Activated CD4-positive, alpha-beta T cell treated with anti-CD3 and anti-CD28 coated beads for 36 hours (primary cell): ENCODE measurements around the gene CHD2. TPM values are rescaled to one million over a fixed set of nuclear protein-coding genes. Genes with fewer than 3 reads are reported as not detected.
"Not testable (repeated sequence)": the region's sequence is repeated elsewhere in the genome, so short reads cannot be mapped to it uniquely, and the experiment has no call there.

Source experiments
- ATAC-seq: fragments of 200-7000 bp; cut with Tn5 transposase; one replicate; pipeline ENCODE4 v1.10.0; 2021; ENCODE audit warnings: mild to moderate bottlenecking, moderate library complexity
- CTCF ChIA-PET: fragments of 350-600 bp; sonication (Branson Sonifier 250); formaldehyde crosslinking; loops from one replicate; lab custom pipeline; 2021; ENCODE audit warnings: antibody characterized with exemption; lab: Charles Lee
- POLR2A ChIA-PET: fragments of 350-600 bp; sonication (Branson Sonifier 250); formaldehyde crosslinking; loops from one replicate; lab custom pipeline; 2021; ENCODE audit warnings: antibody characterized with exemption, inconsistent platforms; lab: Charles Lee
- DNase-seq: peaks from one replicate; pipeline ENCODE4 v3.0.0-alpha.2; 2020
- H3K27ac Mint-ChIP-seq: one replicate; pipeline ENCODE4 v1.8.0; 2021; ENCODE audit warnings: mixed read lengths
- H3K27me3 Mint-ChIP-seq: one replicate; pipeline ENCODE4 v1.8.0; 2021; ENCODE audit warnings: mixed read lengths
- H3K36me3 Mint-ChIP-seq: one replicate; pipeline ENCODE4 v1.8.0; 2021; ENCODE audit warnings: low read depth, mixed read lengths
- H3K4me1 Mint-ChIP-seq: one replicate; pipeline ENCODE4 v1.8.0; 2021; ENCODE audit warnings: mixed read lengths
- H3K4me3 Mint-ChIP-seq: one replicate; pipeline ENCODE4 v1.8.0; 2021; ENCODE audit warnings: mild to moderate bottlenecking, moderate library complexity, mixed read lengths
- H3K9me3 Mint-ChIP-seq: one replicate; pipeline ENCODE4 v1.8.0; 2021; ENCODE audit warnings: low read depth, mixed read lengths
- intact Hi-C, 2 experiments: fragments of 100-400 bp; cut with DNase I in 1 of 2; cut with micrococcal nuclease in 1 of 2; formaldehyde crosslinking; loops; one replicate each; pipeline versions ENCODE4 v1.14.2 to v1.15.1; 2022 to 2024; cut with DNase I, micrococcal nuclease
- total RNA-seq, 2 experiments: library from RNA; stranded (reverse); gene quantifications; one replicate each; pipeline ENCODE4 v1.2.3, GENCODE V29; 2021

Gene CHD2
- total RNA-seq, 2 experiments from 2014 or later = 118 to 149 TPM

- Mint-ChIP-seq H3K36me3 (no peaks in the 10 kb centered on the region), H3K27ac (no peak overlapping the region), H3K27me3 (no peaks in the 10 kb centered on the region), H3K9me3 (no peaks in the 10 kb centered on the region), H3K4me1 (no peaks in the 10 kb centered on the region), H3K4me3 (no peak overlapping the region)
- DNase-seq (no peak), ATAC-seq (no peak)
- ChIA-PET POLR2A (no interaction called here), CTCF (interaction anchor here (1.1 to 1.2 kb wide), 2 partner anchors 25 to 289 kb away, joined by 3 read pairs; no protein-coding TSS in a partner anchor)
- intact Hi-C loops = no loop called here
Observed at GRCh38 chr15:93055211-93055610, 155.1 kb downstream of the CHD2 start.

GRCh38 chr15:93056836-93057235 is 156.7 kb downstream of the CHD2 start:
- Mint-ChIP-seq H3K9me3 (no peaks in the 10 kb centered on the region), H3K27ac (no peak overlapping the region), H3K4me3 (no peak overlapping the region), H3K27me3 (no peaks in the 10 kb centered on the region), H3K4me1 (peaks cover 2% of the 10 kb centered on the region), H3K36me3 (no peaks in the 10 kb centered on the region)
- ATAC-seq = no peak
- DNase-seq = no peak
- CTCF ChIA-PET = no interaction called here
- POLR2A ChIA-PET = no interaction called here
- intact Hi-C loops = no loop called here

- DNase-seq = no peak
- no peaks in the 10 kb centered on the region for H3K9me3 Mint-ChIP-seq
- intact Hi-C loops = no loop called here
- ATAC-seq = no peak
- no peak overlapping the region for H3K4me3 Mint-ChIP-seq
- peaks cover 3% of the 10 kb centered on the region for H3K4me1 Mint-ChIP-seq
- H3K27me3 Mint-ChIP-seq = peaks cover 2% of the 10 kb centered on the region
- H3K27ac Mint-ChIP-seq = no peak overlapping the region
- ChIA-PET CTCF (interaction anchor here (1.6 to 3.2 kb wide), 2 partner anchors 21 to 27 kb away, joined by 5 to 14 read pairs; no protein-coding TSS in a partner anchor), POLR2A (no interaction called here)
- no peaks in the 10 kb centered on the region for H3K36me3 Mint-ChIP-seq
Observed at GRCh38 chr15:93057618-93058017, 157.5 kb downstream of the CHD2 start.

GRCh38 chr15:93058128-93058527 is 158.0 kb downstream of the CHD2 start:
- peaks cover 3% of the 10 kb centered on the region for H3K4me1 Mint-ChIP-seq
- H3K4me3 Mint-ChIP-seq = no peak overlapping the region
- no peaks in the 10 kb centered on the region for H3K9me3 Mint-ChIP-seq
- H3K36me3 Mint-ChIP-seq = no peaks in the 10 kb centered on the region
- no peak for DNase-seq
- intact Hi-C loops = no loop called here
- ChIA-PET POLR2A (no interaction called here), CTCF (interaction anchor here (0.6 to 3.2 kb wide), 3 partner anchors 22 to 340 kb away, joined by 4 to 14 read pairs (median 5); no protein-coding TSS in a partner anchor)
- H3K27me3 Mint-ChIP-seq = peaks cover 4% of the 10 kb centered on the region
- ATAC-seq = no peak
- H3K27ac Mint-ChIP-seq = no peak overlapping the region

- Mint-ChIP-seq H3K27ac (no peak overlapping the region), H3K4me1 (peaks cover 3% of the 10 kb centered on the region), H3K27me3 (peaks cover 7% of the 10 kb centered on the region), H3K36me3 (no peaks in the 10 kb centered on the region), H3K4me3 (no peak overlapping the region), H3K9me3 (no peaks in the 10 kb centered on the region)
- ATAC-seq (no peak), DNase-seq (no peak)
- intact Hi-C loops = no loop called here
- ChIA-PET CTCF (interaction anchor here (0.6 to 3.2 kb wide), 4 partner anchors 23 to 293 kb away, joined by 3 to 14 read pairs (median 5); partner anchors contain the start of gene RGMA), POLR2A (no interaction called here)
Observed at GRCh38 chr15:93058904-93059427, 158.8 kb downstream of the CHD2 start.

GRCh38 chr15:93059442-93059841 is 159.3 kb downstream of the CHD2 start:
- no peak overlapping the region for H3K4me3 Mint-ChIP-seq
- peaks cover 3% of the 10 kb centered on the region for H3K4me1 Mint-ChIP-seq
- peaks cover 9% of the 10 kb centered on the region for H3K27me3 Mint-ChIP-seq
- CTCF ChIA-PET = interaction anchor here (0.6 to 3.2 kb wide), 4 partner anchors 23 to 292 kb away, joined by 3 to 14 read pairs (median 5); partner anchors contain the start of gene RGMA
- DNase-seq (no peak), ATAC-seq (no peak)
- intact Hi-C loops = no loop called here
- no peaks in the 10 kb centered on the region for H3K36me3 Mint-ChIP-seq
- H3K9me3 Mint-ChIP-seq = no peaks in the 10 kb centered on the region
- POLR2A ChIA-PET = no interaction called here
- no peak overlapping the region for H3K27ac Mint-ChIP-seq

- CTCF ChIA-PET = interaction anchor here (0.7 to 3.2 kb wide), 4 partner anchors 23 to 563 kb away, joined by 3 to 14 read pairs (median 5); partner anchors contain the start of gene RGMA
- POLR2A ChIA-PET = no interaction called here
Observed at GRCh38 chr15:93060336-93061248, 160.5 kb downstream of the CHD2 start.

GRCh38 chr15:93062628-93063261 is 162.6 kb downstream of the CHD2 start:
- ATAC-seq, POLR2A ChIA-PET, intact Hi-C loops, H3K4me1 Mint-ChIP-seq, CTCF ChIA-PET, H3K4me3 Mint-ChIP-seq, DNase-seq, H3K27ac Mint-ChIP-seq, H3K36me3 Mint-ChIP-seq, H3K9me3 Mint-ChIP-seq: not testable (repeated sequence)
- H3K27me3 Mint-ChIP-seq = peaks cover 12% of the 10 kb centered on the region

More at GRCh38 chr15:93060336-93061248, 160.5 kb downstream of the CHD2 start:
- H3K27me3 Mint-ChIP-seq = peaks cover 12% of the 10 kb centered on the region
- no peak overlapping the region for H3K27ac Mint-ChIP-seq
- peaks cover 3% of the 10 kb centered on the region for H3K4me1 Mint-ChIP-seq
- no peaks in the 10 kb centered on the region for H3K9me3 Mint-ChIP-seq
- no peaks in the 10 kb centered on the region for H3K36me3 Mint-ChIP-seq
- H3K4me3 Mint-ChIP-seq = no peak overlapping the region
- no peak for DNase-seq
- intact Hi-C loops = no loop called here
- no peak for ATAC-seq

GRCh38 chr15:93063262-93063671 is 163.1 kb downstream of the CHD2 start:
- H3K36me3 Mint-ChIP-seq = no peaks in the 10 kb centered on the region
- no peak for ATAC-seq
- intact Hi-C loops = no loop called here

GRCh38 chr15:93063796-93064690 is 163.9 kb downstream of the CHD2 start:
- H3K36me3 Mint-ChIP-seq = no peaks in the 10 kb centered on the region
- no peaks in the 10 kb centered on the region for H3K9me3 Mint-ChIP-seq
- intact Hi-C loops = no loop called here
- POLR2A ChIA-PET = no interaction called here
- peaks cover 12% of the 10 kb centered on the region for H3K27me3 Mint-ChIP-seq
- CTCF ChIA-PET = interaction anchor here (1.0 to 1.1 kb wide), 2 partner anchors 24 to 34 kb away, joined by 3 read pairs; no protein-coding TSS in a partner anchor
- H3K4me1 Mint-ChIP-seq = peaks cover 3% of the 10 kb centered on the region
- H3K4me3 Mint-ChIP-seq = no peak overlapping the region
- no peak overlapping the region for H3K27ac Mint-ChIP-seq
- ATAC-seq = no peak
- no peak for DNase-seq

More at GRCh38 chr15:93063262-93063671, 163.1 kb downstream of the CHD2 start:
- Mint-ChIP-seq H3K27me3 (peaks cover 12% of the 10 kb centered on the region), H3K27ac (no peak overlapping the region), H3K4me3 (no peak overlapping the region), H3K4me1 (peaks cover 3% of the 10 kb centered on the region), H3K9me3 (no peaks in the 10 kb centered on the region)
- ChIA-PET CTCF (no interaction called here), POLR2A (no interaction called here)
- DNase-seq = no peak
